WTC11 (cell line): ENCODE results near the gene ATF7.

Experiments used
- CREM ChIP-seq: sonication (generic); formaldehyde crosslinking; IDR thresholded peaks from 2 replicates; pipeline ENCODE4 v1.8.1; 2022; ENCODE audit warnings: mild to moderate bottlenecking, missing genetic modification reagents, moderate library complexity
- JUN ChIP-seq: sonication (generic); formaldehyde crosslinking; IDR thresholded peaks from 2 replicates; pipeline ENCODE4 v1.8.0; 2023; ENCODE audit warnings: mild to moderate bottlenecking, missing genetic modification reagents
- NR2C2 ChIP-seq: sonication (generic); formaldehyde crosslinking; IDR thresholded peaks from 2 replicates; pipeline ENCODE4 v1.8.0; 2022; ENCODE audit warnings: mild to moderate bottlenecking, missing genetic modification reagents
- SP1 ChIP-seq: sonication (generic); formaldehyde crosslinking; conservative IDR thresholded peaks from 2 replicates; pipeline ENCODE4 v1.8.1; 2022; ENCODE audit warnings: missing genetic modification reagents
- TF ChIP-seq, protein P1 (sequence below): fragments of 250-450 bp; sonication (Bioruptor Pico); IDR thresholded peaks from 2 replicates; pipeline ENCODE4 v1.9.0; 2021; ENCODE audit warnings: mild to moderate bottlenecking
- TF ChIP-seq, protein P2 (sequence below): sonication (generic); formaldehyde crosslinking; IDR thresholded peaks from 2 replicates; pipeline ENCODE4 v1.8.1; 2022; ENCODE audit warnings: mild to moderate bottlenecking, moderate library complexity, missing genetic modification reagents
- TF ChIP-seq, protein P3 (sequence below): sonication (generic); formaldehyde crosslinking; IDR thresholded peaks from 2 replicates; pipeline ENCODE4 v1.8.1; 2023; ENCODE audit warnings: mild to moderate bottlenecking, moderate library complexity, missing genetic modification reagents
- TF ChIP-seq, protein P4 (sequence below): fragments of 200-600 bp; IDR thresholded peaks from 2 replicates; pipeline ENCODE4 v1.8.0; 2022; ENCODE audit warnings: antibody characterized with exemption
- TF ChIP-seq, protein P5 (sequence below): sonication (generic); formaldehyde crosslinking; IDR thresholded peaks from 2 replicates; pipeline ENCODE4 v1.8.1; 2023; ENCODE audit warnings: mild to moderate bottlenecking, missing genetic modification reagents, moderate library complexity
- TF ChIP-seq, protein P6 (sequence below): sonication (generic); formaldehyde crosslinking; IDR thresholded peaks from 2 replicates; pipeline ENCODE4 v1.8.1; 2022; ENCODE audit warnings: low read depth, missing genetic modification reagents, borderline replicate concordance
- TF ChIP-seq, protein P7 (sequence below): sonication (generic); formaldehyde crosslinking; IDR thresholded peaks from 2 replicates; pipeline ENCODE4 v1.8.0; 2022; ENCODE audit warnings: mild to moderate bottlenecking, missing genetic modification reagents
- TF ChIP-seq, protein P8 (sequence below): sonication (generic); formaldehyde crosslinking; conservative IDR thresholded peaks from 2 replicates; pipeline ENCODE4 v1.8.1; 2022; ENCODE audit warnings: mild to moderate bottlenecking, missing genetic modification reagents

DNA sequence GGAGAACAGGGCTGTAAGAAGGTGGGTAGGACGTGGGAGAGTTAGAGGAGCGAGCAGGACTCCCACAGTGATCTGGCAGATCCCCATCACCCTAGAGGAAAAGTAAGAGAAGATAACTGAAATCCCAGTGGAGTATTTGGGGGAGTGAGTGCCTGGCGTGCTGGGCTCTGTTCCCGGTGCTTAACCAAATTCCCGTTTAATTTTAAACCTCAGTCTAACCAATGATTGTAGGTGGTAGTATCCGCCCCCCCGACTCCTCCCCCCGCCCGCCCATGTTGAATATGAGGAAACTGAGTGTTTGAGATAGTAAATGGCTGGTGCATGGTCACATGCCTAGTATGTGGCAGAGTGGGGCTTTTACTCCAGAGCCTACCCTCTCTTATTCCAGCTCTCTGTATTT lies 123.9 kb downstream of the ATF7 start:
- TF ChIP-seq SP1 (CRISPR knock-in tag) (no peak), JUN (CRISPR knock-in tag) (no peak), NR2C2 (CRISPR knock-in tag) (no peak), CREM (CRISPR knock-in tag) (no peak)
- TF ChIP-seq, protein P1, sequence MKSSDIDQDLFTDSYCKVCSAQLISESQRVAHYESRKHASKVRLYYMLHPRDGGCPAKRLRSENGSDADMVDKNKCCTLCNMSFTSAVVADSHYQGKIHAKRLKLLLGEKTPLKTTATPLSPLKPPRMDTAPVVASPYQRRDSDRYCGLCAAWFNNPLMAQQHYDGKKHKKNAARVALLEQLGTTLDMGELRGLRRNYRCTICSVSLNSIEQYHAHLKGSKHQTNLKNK (CRISPR knock-in tag) = no peak
- TF ChIP-seq, protein P2, sequence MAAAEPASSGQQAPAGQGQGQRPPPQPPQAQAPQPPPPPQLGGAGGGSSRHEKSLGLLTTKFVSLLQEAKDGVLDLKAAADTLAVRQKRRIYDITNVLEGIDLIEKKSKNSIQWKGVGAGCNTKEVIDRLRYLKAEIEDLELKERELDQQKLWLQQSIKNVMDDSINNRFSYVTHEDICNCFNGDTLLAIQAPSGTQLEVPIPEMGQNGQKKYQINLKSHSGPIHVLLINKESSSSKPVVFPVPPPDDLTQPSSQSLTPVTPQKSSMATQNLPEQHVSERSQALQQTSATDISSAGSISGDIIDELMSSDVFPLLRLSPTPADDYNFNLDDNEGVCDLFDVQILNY (CRISPR knock-in tag) = no peak
- TF ChIP-seq, protein P3, sequence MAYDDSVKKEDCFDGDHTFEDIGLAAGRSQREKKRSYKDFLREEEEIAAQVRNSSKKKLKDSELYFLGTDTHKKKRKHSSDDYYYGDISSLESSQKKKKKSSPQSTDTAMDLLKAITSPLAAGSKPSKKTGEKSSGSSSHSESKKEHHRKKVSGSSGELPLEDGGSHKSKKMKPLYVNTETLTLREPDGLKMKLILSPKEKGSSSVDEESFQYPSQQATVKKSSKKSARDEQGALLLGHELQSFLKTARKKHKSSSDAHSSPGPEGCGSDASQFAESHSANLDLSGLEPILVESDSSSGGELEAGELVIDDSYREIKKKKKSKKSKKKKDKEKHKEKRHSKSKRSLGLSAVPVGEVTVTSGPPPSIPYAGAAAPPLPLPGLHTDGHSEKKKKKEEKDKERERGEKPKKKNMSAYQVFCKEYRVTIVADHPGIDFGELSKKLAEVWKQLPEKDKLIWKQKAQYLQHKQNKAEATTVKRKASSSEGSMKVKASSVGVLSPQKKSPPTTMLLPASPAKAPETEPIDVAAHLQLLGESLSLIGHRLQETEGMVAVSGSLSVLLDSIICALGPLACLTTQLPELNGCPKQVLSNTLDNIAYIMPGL (CRISPR knock-in tag) = no peak
- TF ChIP-seq, protein P4, sequence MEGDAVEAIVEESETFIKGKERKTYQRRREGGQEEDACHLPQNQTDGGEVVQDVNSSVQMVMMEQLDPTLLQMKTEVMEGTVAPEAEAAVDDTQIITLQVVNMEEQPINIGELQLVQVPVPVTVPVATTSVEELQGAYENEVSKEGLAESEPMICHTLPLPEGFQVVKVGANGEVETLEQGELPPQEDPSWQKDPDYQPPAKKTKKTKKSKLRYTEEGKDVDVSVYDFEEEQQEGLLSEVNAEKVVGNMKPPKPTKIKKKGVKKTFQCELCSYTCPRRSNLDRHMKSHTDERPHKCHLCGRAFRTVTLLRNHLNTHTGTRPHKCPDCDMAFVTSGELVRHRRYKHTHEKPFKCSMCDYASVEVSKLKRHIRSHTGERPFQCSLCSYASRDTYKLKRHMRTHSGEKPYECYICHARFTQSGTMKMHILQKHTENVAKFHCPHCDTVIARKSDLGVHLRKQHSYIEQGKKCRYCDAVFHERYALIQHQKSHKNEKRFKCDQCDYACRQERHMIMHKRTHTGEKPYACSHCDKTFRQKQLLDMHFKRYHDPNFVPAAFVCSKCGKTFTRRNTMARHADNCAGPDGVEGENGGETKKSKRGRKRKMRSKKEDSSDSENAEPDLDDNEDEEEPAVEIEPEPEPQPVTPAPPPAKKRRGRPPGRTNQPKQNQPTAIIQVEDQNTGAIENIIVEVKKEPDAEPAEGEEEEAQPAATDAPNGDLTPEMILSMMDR = no peak
- TF ChIP-seq, protein P5, sequence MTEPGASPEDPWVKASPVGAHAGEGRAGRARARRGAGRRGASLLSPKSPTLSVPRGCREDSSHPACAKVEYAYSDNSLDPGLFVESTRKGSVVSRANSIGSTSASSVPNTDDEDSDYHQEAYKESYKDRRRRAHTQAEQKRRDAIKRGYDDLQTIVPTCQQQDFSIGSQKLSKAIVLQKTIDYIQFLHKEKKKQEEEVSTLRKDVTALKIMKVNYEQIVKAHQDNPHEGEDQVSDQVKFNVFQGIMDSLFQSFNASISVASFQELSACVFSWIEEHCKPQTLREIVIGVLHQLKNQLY (CRISPR knock-in tag) = no peak
- TF ChIP-seq, protein P6, sequence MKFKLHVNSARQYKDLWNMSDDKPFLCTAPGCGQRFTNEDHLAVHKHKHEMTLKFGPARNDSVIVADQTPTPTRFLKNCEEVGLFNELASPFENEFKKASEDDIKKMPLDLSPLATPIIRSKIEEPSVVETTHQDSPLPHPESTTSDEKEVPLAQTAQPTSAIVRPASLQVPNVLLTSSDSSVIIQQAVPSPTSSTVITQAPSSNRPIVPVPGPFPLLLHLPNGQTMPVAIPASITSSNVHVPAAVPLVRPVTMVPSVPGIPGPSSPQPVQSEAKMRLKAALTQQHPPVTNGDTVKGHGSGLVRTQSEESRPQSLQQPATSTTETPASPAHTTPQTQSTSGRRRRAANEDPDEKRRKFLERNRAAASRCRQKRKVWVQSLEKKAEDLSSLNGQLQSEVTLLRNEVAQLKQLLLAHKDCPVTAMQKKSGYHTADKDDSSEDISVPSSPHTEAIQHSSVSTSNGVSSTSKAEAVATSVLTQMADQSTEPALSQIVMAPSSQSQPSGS = no peak
- TF ChIP-seq, protein P7, sequence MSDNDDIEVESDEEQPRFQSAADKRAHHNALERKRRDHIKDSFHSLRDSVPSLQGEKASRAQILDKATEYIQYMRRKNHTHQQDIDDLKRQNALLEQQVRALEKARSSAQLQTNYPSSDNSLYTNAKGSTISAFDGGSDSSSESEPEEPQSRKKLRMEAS = no peak
- TF ChIP-seq, protein P8, sequence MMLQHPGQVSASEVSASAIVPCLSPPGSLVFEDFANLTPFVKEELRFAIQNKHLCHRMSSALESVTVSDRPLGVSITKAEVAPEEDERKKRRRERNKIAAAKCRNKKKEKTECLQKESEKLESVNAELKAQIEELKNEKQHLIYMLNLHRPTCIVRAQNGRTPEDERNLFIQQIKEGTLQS (CRISPR knock-in tag) = no peak
